Measurements from ENCODE around the gene SLC2A1. TPM values are rescaled to one million over a fixed set of nuclear protein-coding genes. Genes with fewer than 3 reads are reported as not detected.

Gene SLC2A1
- total and polyA plus RNA-seq, 9 of the 15 experiments (the other 6 are each of a cell fraction or from before 2014, with no cell fraction given), result 12.6 to 153 (median 48.0) TPM

DNA sequence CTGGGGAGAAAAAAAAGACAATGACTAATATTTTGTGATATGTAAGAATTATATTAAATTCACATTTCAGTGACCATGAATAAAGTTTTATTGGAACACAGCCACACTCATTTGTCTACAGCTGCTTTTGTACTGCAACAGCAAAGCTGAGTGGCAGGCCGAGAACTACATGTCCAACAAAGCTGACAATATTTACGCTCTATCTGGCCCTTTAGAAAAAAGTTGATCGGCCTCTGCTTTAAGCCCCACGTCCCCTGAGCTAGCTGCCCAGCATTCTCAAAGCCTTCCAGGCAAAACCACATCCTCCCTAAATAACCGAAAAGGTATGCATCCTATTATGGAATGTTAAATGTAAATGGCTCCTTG is 8.6 kb downstream of the SLC2A1 start:
- Histone ChIP-seq H3K9ac (ENCODE audit: insufficient read depth in 1 of 2, low read depth in 2 of 2, low read length in 2 of 2) (peak overlapping the region; percentile 55 to 65; a peak in 3 of 4 replicates), H3K79me2 (ENCODE audit: control insufficient read depth, insufficient read depth, low read length) (peaks cover 100% of the 10 kb centered on the region), H3K9me1 (ENCODE audit: control insufficient read depth, insufficient read depth, low read length) (peaks cover 57% of the 10 kb centered on the region), H3K4me1 (replicated peaks in 1 of 2; ENCODE audit: control insufficient read depth in 2 of 2, insufficient read depth in 2 of 2, low read length in 2 of 2) (peaks cover 71 to 84% of the 10 kb centered on the region in 2 experiments), H3K4me3 (no peak overlapping the region), H3K27me3 (ENCODE audit: control insufficient read depth in 2 of 2, insufficient read depth in 2 of 2, low read length in 2 of 2) (no peaks in the 10 kb centered on the region), H3K27ac (ENCODE audit: extremely low read depth, low read depth, low read length) (peak overlapping the region; percentile 77), H3K4me2 (ENCODE audit: insufficient read depth, low read length) (peak overlapping the region; percentile 62), H2AFZ (ENCODE audit: low read depth, low read length) (no peak overlapping the region), H4K20me1 (replicated peaks; ENCODE audit: control insufficient read depth, insufficient read depth, low read length) (peaks cover 80% of the 10 kb centered on the region), H3K36me3 (ENCODE audit: control insufficient read depth, insufficient read depth, low read length) (peaks cover 87% of the 10 kb centered on the region), H3K9me3 (replicated peaks; ENCODE audit: control insufficient read depth, insufficient read depth, low read depth, low read length) (no peaks in the 10 kb centered on the region)
- in situ Hi-C loops (cut with MboI), result no loop called here
- ChIA-PET CTCF (ENCODE audit: low intra/inter-chr PET ratio) (no interaction called here), POLR2A (interaction anchor here (0.6 to 6.6 kb wide), 9 partner anchors 9 to 141 kb away, joined by 3 to 48 read pairs (median 5); partner anchors contain the start of gene SLC2A1)
- ATAC-seq (no peak), FAIRE-seq (no peak), DNase-seq (ENCODE audit: extremely low read depth in 1 of 4, low spot score in 3 of 4) (peak in 1 of 4 experiments; percentile 34)
- 39% methylated on average over 5 of the region's 5 CpGs for WGBS (ENCODE audit: insufficient coverage, low coverage, missing lambda C conversion rate)
- intact Hi-C loops (cut with micrococcal nuclease), result no loop called here
- TF ChIP-seq, protein P1, sequence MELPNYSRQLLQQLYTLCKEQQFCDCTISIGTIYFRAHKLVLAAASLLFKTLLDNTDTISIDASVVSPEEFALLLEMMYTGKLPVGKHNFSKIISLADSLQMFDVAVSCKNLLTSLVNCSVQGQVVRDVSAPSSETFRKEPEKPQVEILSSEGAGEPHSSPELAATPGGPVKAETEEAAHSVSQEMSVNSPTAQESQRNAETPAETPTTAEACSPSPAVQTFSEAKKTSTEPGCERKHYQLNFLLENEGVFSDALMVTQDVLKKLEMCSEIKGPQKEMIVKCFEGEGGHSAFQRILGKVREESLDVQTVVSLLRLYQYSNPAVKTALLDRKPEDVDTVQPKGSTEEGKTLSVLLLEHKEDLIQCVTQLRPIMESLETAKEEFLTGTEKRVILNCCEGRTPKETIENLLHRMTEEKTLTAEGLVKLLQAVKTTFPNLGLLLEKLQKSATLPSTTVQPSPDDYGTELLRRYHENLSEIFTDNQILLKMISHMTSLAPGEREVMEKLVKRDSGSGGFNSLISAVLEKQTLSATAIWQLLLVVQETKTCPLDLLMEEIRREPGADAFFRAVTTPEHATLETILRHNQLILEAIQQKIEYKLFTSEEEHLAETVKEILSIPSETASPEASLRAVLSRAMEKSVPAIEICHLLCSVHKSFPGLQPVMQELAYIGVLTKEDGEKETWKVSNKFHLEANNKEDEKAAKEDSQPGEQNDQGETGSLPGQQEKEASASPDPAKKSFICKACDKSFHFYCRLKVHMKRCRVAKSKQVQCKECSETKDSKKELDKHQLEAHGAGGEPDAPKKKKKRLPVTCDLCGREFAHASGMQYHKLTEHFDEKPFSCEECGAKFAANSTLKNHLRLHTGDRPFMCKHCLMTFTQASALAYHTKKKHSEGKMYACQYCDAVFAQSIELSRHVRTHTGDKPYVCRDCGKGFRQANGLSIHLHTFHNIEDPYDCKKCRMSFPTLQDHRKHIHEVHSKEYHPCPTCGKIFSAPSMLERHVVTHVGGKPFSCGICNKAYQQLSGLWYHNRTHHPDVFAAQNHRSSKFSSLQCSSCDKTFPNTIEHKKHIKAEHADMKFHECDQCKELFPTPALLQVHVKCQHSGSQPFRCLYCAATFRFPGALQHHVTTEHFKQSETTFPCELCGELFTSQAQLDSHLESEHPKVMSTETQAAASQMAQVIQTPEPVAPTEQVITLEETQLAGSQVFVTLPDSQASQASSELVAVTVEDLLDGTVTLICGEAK (IDR thresholded peaks at IDR 0.05), result peak; percentile 95
- TF ChIP-seq, protein P1 (CRISPR knock-in tag; IDR thresholded peaks at IDR 0.05), result peak; percentile 92
- TF ChIP-seq RBM15 (IDR thresholded peaks at IDR 0.05; ENCODE audit: insufficient read depth, low read length), result no peak
- TF ChIP-seq, protein P2, sequence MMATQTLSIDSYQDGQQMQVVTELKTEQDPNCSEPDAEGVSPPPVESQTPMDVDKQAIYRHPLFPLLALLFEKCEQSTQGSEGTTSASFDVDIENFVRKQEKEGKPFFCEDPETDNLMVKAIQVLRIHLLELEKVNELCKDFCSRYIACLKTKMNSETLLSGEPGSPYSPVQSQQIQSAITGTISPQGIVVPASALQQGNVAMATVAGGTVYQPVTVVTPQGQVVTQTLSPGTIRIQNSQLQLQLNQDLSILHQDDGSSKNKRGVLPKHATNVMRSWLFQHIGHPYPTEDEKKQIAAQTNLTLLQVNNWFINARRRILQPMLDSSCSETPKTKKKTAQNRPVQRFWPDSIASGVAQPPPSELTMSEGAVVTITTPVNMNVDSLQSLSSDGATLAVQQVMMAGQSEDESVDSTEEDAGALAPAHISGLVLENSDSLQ (IDR thresholded peaks at IDR 0.05), result peak; percentile 72
- TF ChIP-seq ELF2 (CRISPR knock-in tag; IDR thresholded peaks at IDR 0.05), result peak; percentile 2; the same call in 1 of the 2 replicates
- no TSS peak for BruUV-seq (replicated peaks)
